ENCODE data around the gene SCTR.
A peak's percentile ranks its signal among the peaks of the same experiment; 100 is the strongest.

The SCTR gene

DNA sequence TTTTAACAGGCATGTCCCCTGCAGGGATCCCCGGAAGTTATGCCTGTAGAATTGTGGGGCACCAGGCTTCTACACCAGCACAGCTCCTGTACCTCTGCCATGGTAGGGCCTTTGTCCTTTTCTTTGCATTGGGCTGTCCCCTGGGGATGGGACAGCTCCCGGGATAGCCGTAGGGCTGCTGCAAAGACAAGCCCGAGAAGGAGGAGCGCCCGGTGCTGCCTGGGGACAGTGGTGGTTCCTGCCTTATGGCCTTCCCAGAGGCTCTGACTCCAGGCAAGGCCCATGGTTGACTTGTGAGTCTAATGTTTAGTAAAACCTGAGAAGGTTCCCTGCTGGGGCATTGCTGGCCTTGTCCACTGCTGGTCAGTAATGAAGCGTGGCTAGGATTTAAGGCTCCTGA is 61.7 kb downstream of the SCTR start:
- no peak for DNase-seq (ENCODE audit: low read depth)
- no peak for TF ChIP-seq CTCF (conservative IDR thresholded peaks at IDR 0.05; ENCODE audit: low read depth, low read length)
- no peak overlapping the region for H3K4me3 ChIP-seq (ENCODE audit: low read depth, low read length)

DNA sequence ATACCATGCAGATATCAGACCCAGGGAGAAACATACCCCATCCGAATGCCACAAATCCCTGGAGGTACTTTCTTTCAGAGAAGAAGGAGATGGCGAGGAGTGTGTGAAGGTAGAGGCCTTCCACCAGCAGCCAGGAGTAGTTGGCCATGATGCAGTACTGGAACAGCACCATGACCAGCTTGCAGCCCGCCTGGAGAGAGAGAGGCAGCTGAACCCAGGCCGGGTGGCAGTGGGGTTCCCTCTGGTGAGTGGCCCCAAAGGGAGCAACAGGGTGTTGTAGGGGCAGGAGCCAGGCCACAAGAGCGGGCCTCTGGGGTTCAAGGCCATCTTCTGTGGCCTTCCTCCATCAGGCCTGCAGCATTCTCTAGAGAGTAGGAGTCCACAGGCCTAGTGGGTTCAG is 62.5 kb downstream of the SCTR start:
- DNase-seq (ENCODE audit: low read depth) = no peak
- no peak overlapping the region for H3K4me3 ChIP-seq (ENCODE audit: low read depth, low read length)
- TF ChIP-seq CTCF (conservative IDR thresholded peaks at IDR 0.05; ENCODE audit: low read depth, low read length) = no peak

DNA sequence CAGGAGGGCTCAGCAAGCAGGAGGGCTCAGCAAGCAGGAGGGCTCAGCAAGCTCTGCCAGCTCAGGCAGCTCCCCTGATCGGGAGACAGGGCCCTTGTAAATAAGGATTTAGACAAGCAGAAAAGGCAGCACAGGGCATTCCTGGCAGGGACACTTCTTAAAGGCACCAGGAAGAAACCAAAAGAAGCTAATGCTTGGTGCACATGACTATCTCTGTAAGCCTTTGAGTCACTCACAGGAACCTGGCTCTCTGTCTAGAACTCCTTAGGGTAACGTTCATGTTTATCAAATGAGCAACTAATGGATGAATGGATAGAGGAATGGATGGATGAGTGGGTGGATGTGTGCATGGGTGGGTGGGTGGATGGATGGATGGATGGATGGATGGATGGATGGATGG is 64.2 kb downstream of the SCTR start:
- no peak overlapping the region for H3K4me3 ChIP-seq (ENCODE audit: low read depth, low read length)
- TF ChIP-seq CTCF (conservative IDR thresholded peaks at IDR 0.05; ENCODE audit: low read depth, low read length) = no peak
- peak; percentile 29 for DNase-seq (ENCODE audit: low read depth)

- no peak for TF ChIP-seq CTCF (conservative IDR thresholded peaks at IDR 0.05; ENCODE audit: low read depth, low read length)
- DNase-seq (ENCODE audit: low read depth) = peak; percentile 48
- no peak overlapping the region for H3K4me3 ChIP-seq (ENCODE audit: low read depth, low read length)
Measured at GRCh38 chr2:119455066-119455718, 69.1 kb downstream of the SCTR start.

GRCh38 chr2:119453972-119454593 is 70.2 kb downstream of the SCTR start:
- DNase-seq (ENCODE audit: low read depth) = no peak
- no peak for TF ChIP-seq CTCF (conservative IDR thresholded peaks at IDR 0.05; ENCODE audit: low read depth, low read length)

GRCh38 chr2:119451336-119452050 is 72.8 kb downstream of the SCTR start:
- no peak for TF ChIP-seq CTCF (conservative IDR thresholded peaks at IDR 0.05; ENCODE audit: low read depth, low read length)
- H3K4me3 ChIP-seq (ENCODE audit: low read depth, low read length) = no peak overlapping the region
- DNase-seq (ENCODE audit: low read depth) = no peak

More at GRCh38 chr2:119453972-119454593, 70.2 kb downstream of the SCTR start:
- no peak overlapping the region for H3K4me3 ChIP-seq (ENCODE audit: low read depth, low read length)
